UCSD-AML1 (cell line): ENCODE results near the gene MBD1.
"Not testable (repeated sequence)": the region's sequence is repeated elsewhere in the genome, so short reads cannot be mapped to it uniquely, and the experiment has no call there.

ENCODE experiments used
- DNase-seq: peaks from one replicate; lab custom pipeline; 2025; ENCODE audit not compliant: unreplicated experiment; lab: John Stamatoyannopoulos, UW

Gene MBD1

GRCh38 chr18:50275503-50276036 lies 5.8 kb downstream of the MBD1 start:
- no peak for DNase-seq

DNA sequence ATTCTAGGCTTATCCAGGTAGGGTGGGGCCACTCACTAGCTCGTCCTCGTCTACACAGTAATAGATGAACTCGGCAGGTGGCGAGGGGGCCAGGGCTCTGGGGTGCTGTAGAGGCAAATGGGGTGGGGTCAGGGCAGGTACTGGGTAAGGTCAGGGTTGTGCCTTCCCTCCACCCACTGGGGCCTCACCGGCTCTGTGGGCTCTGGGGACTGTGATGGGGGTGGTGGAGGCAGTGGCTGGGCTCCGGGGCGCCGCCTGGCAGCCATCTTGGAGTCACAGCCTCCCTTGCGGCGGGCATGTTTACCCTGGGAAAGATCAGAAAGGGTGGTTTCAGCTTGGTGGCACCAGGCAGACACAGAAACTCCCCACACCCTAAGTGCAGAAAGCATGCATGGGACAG lies 6.4 kb downstream of the MBD1 start:
- no peak for DNase-seq

- no peak for DNase-seq
Measured at GRCh38 chr18:50274044-50274442, 7.3 kb downstream of the MBD1 start.

- DNase-seq: no peak
Measured at GRCh38 chr18:50273203-50274043, 7.9 kb downstream of the MBD1 start.

DNA sequence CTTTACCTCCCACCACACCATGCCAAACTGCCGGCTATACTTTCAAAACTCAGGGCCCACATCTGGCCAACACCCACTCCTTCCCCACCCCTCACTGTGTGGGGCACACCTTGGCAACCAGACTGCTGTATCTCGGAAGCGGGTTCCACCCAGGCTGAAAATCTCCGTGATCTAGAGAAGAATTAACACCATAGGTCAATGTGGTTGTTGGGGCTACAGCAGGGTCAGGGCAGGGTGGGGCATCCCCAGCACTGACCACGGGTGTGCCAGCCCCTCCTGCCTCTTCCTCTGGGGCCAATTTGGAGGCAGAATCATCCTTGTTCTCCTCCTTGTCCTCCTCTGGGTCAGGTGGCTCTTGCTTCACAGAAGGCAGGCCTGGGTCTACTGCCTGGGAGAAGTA lies 8.8 kb downstream of the MBD1 start:
- no peak for DNase-seq

GRCh38 chr18:50268022-50268747 lies 13.1 kb downstream of the MBD1 start:
- no peak for DNase-seq

- peak; percentile 88 for DNase-seq
Measured at GRCh38 chr18:50266248-50266704, 15.0 kb downstream of the MBD1 start, which contains the start of gene CFAP53. TSS of gene CFAP53 (minus strand) at chr18:50266495. CDS start at chr18:50266404, 91 bp downstream.

GRCh38 chr18:50262977-50263376 lies 18.3 kb downstream of the MBD1 start:
- DNase-seq: no peak

GRCh38 chr18:50250935-50251334 lies 30.4 kb downstream of the MBD1 start:
- DNase-seq: no peak

DNA sequence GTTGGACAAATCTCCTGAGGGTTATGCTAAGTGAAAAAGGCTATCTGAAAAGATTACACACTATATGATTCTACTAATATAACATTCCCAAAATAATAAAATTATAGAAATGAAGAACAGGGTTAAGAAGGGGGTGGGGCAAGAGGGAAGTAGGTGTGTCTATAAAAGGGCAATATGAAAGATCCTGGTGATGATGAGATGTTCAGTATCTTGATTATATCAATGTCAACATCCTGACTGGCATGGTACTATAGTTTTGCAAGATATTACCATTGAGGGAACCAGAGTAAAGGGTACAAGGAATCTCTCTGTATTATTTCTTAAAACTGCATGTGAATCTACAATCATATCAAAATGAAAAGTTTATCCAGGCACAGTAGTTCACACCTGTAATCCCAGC lies 31.7 kb downstream of the MBD1 start:
- no peak for DNase-seq

GRCh38 chr18:50247561-50247960 lies 33.8 kb downstream of the MBD1 start:
- DNase-seq: no peak

DNA sequence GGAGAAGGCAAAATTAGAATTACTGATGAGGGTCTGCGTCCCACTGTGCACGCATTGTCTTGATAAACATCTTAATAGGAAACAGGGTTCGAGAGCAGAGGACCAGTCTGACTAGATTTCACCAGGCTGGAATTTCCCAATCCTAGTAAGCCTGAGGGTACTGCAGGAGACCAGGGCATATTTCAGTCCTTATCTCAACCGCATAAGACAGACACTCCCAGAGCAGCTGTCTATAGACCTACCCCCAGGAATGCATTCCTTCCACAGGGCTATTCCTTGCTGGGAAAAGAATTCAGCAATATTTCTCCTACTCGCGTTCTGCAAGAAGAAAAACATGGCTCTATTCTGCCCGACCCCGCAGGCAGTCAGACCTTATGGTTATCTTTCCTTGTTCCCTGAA lies 39.6 kb downstream of the MBD1 start:
- not testable (repeated sequence) for DNase-seq

DNA sequence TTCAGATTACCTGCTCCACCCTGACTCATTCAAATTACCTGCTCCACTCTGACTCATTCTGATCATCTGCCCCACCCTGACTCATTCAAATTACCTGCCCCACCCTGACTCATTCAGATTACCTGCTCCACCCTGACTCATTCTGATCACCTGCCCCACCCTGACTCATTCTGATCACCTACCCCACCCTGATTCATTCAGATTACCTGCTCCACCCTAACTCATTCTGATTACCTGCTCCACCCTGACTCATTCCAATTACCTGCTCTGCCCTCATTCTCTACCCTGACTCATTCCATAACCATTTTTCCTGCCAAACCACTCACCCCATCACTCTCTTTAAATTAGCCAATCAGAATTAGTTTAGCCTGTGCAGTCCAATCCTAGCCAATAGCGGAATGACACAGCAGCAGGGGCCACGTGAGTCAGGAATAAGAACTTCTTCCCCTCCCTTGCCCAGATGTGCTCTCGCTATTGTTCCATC lies 41.2 kb downstream of the MBD1 start:
- no peak for DNase-seq

- no peak for DNase-seq
Measured at GRCh38 chr18:50232419-50232818, 48.9 kb downstream of the MBD1 start.

GRCh38 chr18:50231621-50232020 lies 49.7 kb downstream of the MBD1 start:
- DNase-seq: no peak

GRCh38 chr18:50220249-50220648 lies 61.1 kb downstream of the MBD1 start:
- DNase-seq: not testable (repeated sequence)
